Measurements from ENCODE around the gene PNKD. TPM values are rescaled to one million over a fixed set of nuclear protein-coding genes. Genes with fewer than 3 reads are reported as not detected.

Gene PNKD
- total and polyA plus RNA-seq, 7 donors, result 31.5 to 86.9 (median 54.5) TPM

GRCh38 chr2:218252509-218253231, 17.6 kb upstream of the PNKD start:
- H3K4me3 ChIP-seq, result no peak overlapping the region
- no peak for DNase-seq
- peak; percentile 60 to 77 (median 66) for ATAC-seq
- intact Hi-C loops (cut with DNase I), result no loop called here
- no peaks in the 10 kb centered on the region for H3K9me3 ChIP-seq
- 35 to 44% (median 38%) methylated on average over 7 of the region's 7 CpGs for WGBS, 3 donors
- peak overlapping the region; percentile 68 for H3K27ac ChIP-seq
- H3K4me1 ChIP-seq, result peaks cover 35% of the 10 kb centered on the region
- TF ChIP-seq CTCF (IDR thresholded peaks at IDR 0.05), result no peak
- H3K36me3 ChIP-seq (ENCODE audit: insufficient read depth in 1 of 2, low read depth in 1 of 2), result peaks cover 26 to 91% of the 10 kb centered on the region in 2 donors
- no peaks in the 10 kb centered on the region for H3K27me3 ChIP-seq (ENCODE audit: insufficient read depth in 3 of 3, low read length in 2 of 3)

- Histone ChIP-seq H3K4me3 (no peak overlapping the region), H3K27ac (peak overlapping the region; percentile 68), H3K9me3 (no peaks in the 10 kb centered on the region), H3K36me3 (ENCODE audit: insufficient read depth in 1 of 2, low read depth in 1 of 2) (peaks cover 23 to 85% of the 10 kb centered on the region in 2 donors), H3K27me3 (ENCODE audit: insufficient read depth in 3 of 3, low read length in 2 of 3) (no peaks in the 10 kb centered on the region), H3K4me1 (peaks cover 35% of the 10 kb centered on the region)
- no peak for TF ChIP-seq CTCF (IDR thresholded peaks at IDR 0.05)
- 63 to 76% (median 73%) methylated on average over 5 of the region's 5 CpGs for WGBS, 3 donors
- ATAC-seq (peak in 2 of 4 donors; percentile 21 to 36), DNase-seq (no peak)
- intact Hi-C loops (cut with DNase I), result no loop called here
Observed at GRCh38 chr2:218253232-218253625, 17.1 kb upstream of the PNKD start.

GRCh38 chr2:218255446-218255845, 14.9 kb upstream of the PNKD start:
- TF ChIP-seq CTCF (IDR thresholded peaks at IDR 0.05), result no peak
- intact Hi-C loops (cut with DNase I), result loop anchor here (5.0 kb wide), 1 partner anchor 68 kb away; no protein-coding TSS in a partner anchor
- DNase-seq (no peak), ATAC-seq (no peak)
- Histone ChIP-seq H3K36me3 (ENCODE audit: insufficient read depth in 1 of 2, low read depth in 1 of 2) (peaks cover 5 to 63% of the 10 kb centered on the region in 2 donors), H3K27ac (peak overlapping the region; percentile 30), H3K4me3 (no peak overlapping the region), H3K27me3 (ENCODE audit: insufficient read depth in 3 of 3, low read length in 2 of 3) (no peaks in the 10 kb centered on the region), H3K9me3 (no peaks in the 10 kb centered on the region), H3K4me1 (peaks cover 43% of the 10 kb centered on the region)
- WGBS, 3 donors, result 74 to 91% (median 91%) methylated on average over 6 of the region's 6 CpGs

GRCh38 chr2:218256612-218257350, 13.5 kb upstream of the PNKD start:
- ATAC-seq (no peak), DNase-seq (no peak)
- Histone ChIP-seq H3K4me1 (peaks cover 40% of the 10 kb centered on the region), H3K27ac (peak overlapping the region; percentile 41), H3K4me3 (no peak overlapping the region), H3K9me3 (no peaks in the 10 kb centered on the region), H3K27me3 (ENCODE audit: insufficient read depth in 3 of 3, low read length in 2 of 3) (no peaks in the 10 kb centered on the region), H3K36me3 (ENCODE audit: insufficient read depth in 1 of 2, low read depth in 1 of 2) (peaks cover 5 to 50% of the 10 kb centered on the region in 2 donors)
- TF ChIP-seq CTCF (IDR thresholded peaks at IDR 0.05), result no peak
- 92 to 95% (median 93%) methylated on average over 13 of the region's 13 CpGs for WGBS, 3 donors
- intact Hi-C loops (cut with DNase I), result loop anchor here (5.0 kb wide), 1 partner anchor 69 kb away; no protein-coding TSS in a partner anchor

All from psoas muscle (tissue), 8 donors.